HCT116 (cell line): ENCODE measurements around the gene NOC2L. TPM values are rescaled to one million over a fixed set of nuclear protein-coding genes. Genes with fewer than 3 reads are reported as not detected.

ENCODE experiments used
- ATAC-seq: fragments of 200-7000 bp; cut with Tn5 transposase; 2 replicates; pipeline ENCODE4 v1.9.1; 2020; ENCODE audit warnings: mild to moderate bottlenecking, moderate library complexity
- BruUV-seq: library from RNA; stranded (reverse); fragments of 400-500 nt; replicated peaks from 2 replicates; lab custom pipeline; 2021; lab: Mats Ljungman, UMichigan
- CTCF ChIA-PET: fragments of 300-600 bp; sonication (Branson Sonifier 250); formaldehyde crosslinking; loops from one replicate; lab custom pipeline; 2021; ENCODE audit warnings: antibody characterized with exemption; lab: Charles Lee
- POLR2A ChIA-PET: fragments of 300-600, 350-600 bp; sonication (Branson Sonifier 250); formaldehyde crosslinking; loops from one replicate; lab custom pipeline; 2021; ENCODE audit warnings: antibody characterized with exemption; lab: Charles Lee
- RAD21 ChIA-PET, 2 experiments: fragments of 300-600 bp; sonication (Branson Sonifier 250); formaldehyde crosslinking; loops; one replicate each; lab custom pipeline; 2023; ENCODE audit warnings: low total read pairs in 2 of 2; ENCODE audit not compliant: uncharacterized antibody in 2 of 2, unreplicated experiment in 2 of 2, low non-redundant PET in 1 of 2; lab: Charles Lee
- DNase-seq: peaks from one replicate; pipeline ENCODE4 v3.0.0-alpha.2; 2010; ENCODE audit warnings: low read depth, low spot score
- H2AFZ ChIP-seq: fragments of 200-600 bp; shearing (Covaris generic), sonication (generic); 2 replicates; pipeline ENCODE4 v1.6.1; 2017; ENCODE audit warnings: low read depth, mixed run types, mixed read lengths, antibody characterized with exemption, low read length; ENCODE audit not compliant: poor library complexity, severe bottlenecking
- H3K27ac ChIP-seq: 2 replicates; pipeline ENCODE4 v1.5.1; 2012; ENCODE audit warnings: low read depth, low read length
- H3K27me3 ChIP-seq: fragments of 200-600 bp; sonication (generic); 2 replicates; pipeline ENCODE4 v1.6.1; 2016; ENCODE audit warnings: mixed run types, low read length, mixed read lengths; ENCODE audit not compliant: insufficient read depth
- H3K36me3 ChIP-seq, 2 experiments: fragments of 200-500 bp in 1 of 2; fragments of 200-600 bp in 1 of 2; sonication (Bioruptor generic) in 1 of 2; sonication (generic) in 1 of 2; 2 replicates each; pipeline versions ENCODE4 v1.5.1 to v1.6.1; 2014 to 2016; ENCODE audit warnings: low read length in 2 of 2, inconsistent platforms in 1 of 2, mixed read lengths in 1 of 2, mixed run types in 1 of 2; ENCODE audit not compliant: insufficient read depth in 2 of 2, control insufficient read depth in 1 of 2
- H3K4me1 ChIP-seq, 2 experiments: fragments of 200-600 bp in 1 of 2; sonication (generic) in 1 of 2; 2 replicates each; pipeline versions ENCODE4 v1.5.1 to v1.6.1; 2012 to 2017; ENCODE audit warnings: low read length in 2 of 2, inconsistent platforms in 1 of 2, mild to moderate bottlenecking in 1 of 2, mixed read lengths in 1 of 2, mixed run types in 1 of 2, moderate library complexity in 1 of 2; ENCODE audit not compliant: insufficient read depth in 2 of 2, control insufficient read depth in 1 of 2
- H3K4me2 ChIP-seq: fragments of 200-600 bp; sonication (generic); 2 replicates; pipeline ENCODE4 v1.6.1; 2017; ENCODE audit warnings: mixed run types, low read length, mixed read lengths
- H3K4me3 ChIP-seq, 2 experiments: fragments of 200-600 bp in 1 of 2; sonication (generic) in 1 of 2; replicated peaks in 1 of 2; 2 replicates each; pipeline ENCODE4 v1.5.1; 2011 to 2016; ENCODE audit warnings: low read length in 2 of 2, control low read depth in 1 of 2, low read depth in 1 of 2, mild to moderate bottlenecking in 1 of 2, mixed read lengths in 1 of 2, mixed run types in 1 of 2
- H3K79me2 ChIP-seq: fragments of 200-600 bp; sonication (generic); 2 replicates; pipeline ENCODE4 v1.6.1; 2017; ENCODE audit warnings: mild to moderate bottlenecking, mixed run types, low read length, moderate library complexity, mixed read lengths; ENCODE audit not compliant: insufficient read depth
- H3K9ac ChIP-seq: fragments of 200-600 bp; sonication (generic); 2 replicates; pipeline ENCODE4 v1.6.1; 2016; ENCODE audit warnings: low read length, mixed read lengths
- H3K9me2 ChIP-seq: fragments of 200-600 bp; sonication (generic), shearing (Covaris generic); 2 replicates; pipeline ENCODE4 v1.6.1; 2017; ENCODE audit warnings: mixed run types, mild to moderate bottlenecking, moderate library complexity; ENCODE audit not compliant: insufficient read depth
- H3K9me3 ChIP-seq, 2 experiments: fragments of 200-500 bp in 1 of 2; fragments of 200-600 bp in 1 of 2; sonication (Bioruptor generic) in 1 of 2; sonication (generic) in 1 of 2; 2 replicates each; pipeline ENCODE4 v1.6.1; 2014 to 2017; ENCODE audit warnings: low read length in 2 of 2, mixed read lengths in 2 of 2, inconsistent platforms in 1 of 2, low read depth in 1 of 2, mild to moderate bottlenecking in 1 of 2, mixed run types in 1 of 2, moderate library complexity in 1 of 2; ENCODE audit not compliant: control insufficient read depth in 1 of 2, insufficient read depth in 1 of 2
- H4K20me1 ChIP-seq: fragments of 200-600 bp; sonication (generic), shearing (Covaris generic); 2 replicates; pipeline ENCODE4 v1.6.1; 2017; ENCODE audit warnings: mixed run types, mild to moderate bottlenecking, moderate library complexity; ENCODE audit not compliant: insufficient read depth
- ATF3 ChIP-seq: IDR thresholded peaks from 2 replicates; pipeline ENCODE4 v1.6.1; 2012
- CBX3 ChIP-seq: IDR thresholded peaks from 2 replicates; pipeline ENCODE4 v1.6.1; 2012; ENCODE audit warnings: low read depth
- CTCF ChIP-seq, 3 experiments: fragments of 200-600 bp in 1 of 3; sonication (generic) in 1 of 3; IDR thresholded peaks in 2 of 3; conservative IDR thresholded peaks in 1 of 3; 2 replicates each; pipeline ENCODE4 v1.5.1; 2012 to 2017; ENCODE audit warnings: low read depth in 2 of 3, low read length in 2 of 3, antibody characterized with exemption in 1 of 3, borderline replicate concordance in 1 of 3, control low read depth in 1 of 3, mild to moderate bottlenecking in 1 of 3, mixed read lengths in 1 of 3, mixed run types in 1 of 3, moderate library complexity in 1 of 3; ENCODE audit not compliant: insufficient read depth in 1 of 3
- EGR1 ChIP-seq: IDR thresholded peaks from 2 replicates; pipeline ENCODE4 v1.6.1; 2012; ENCODE audit warnings: low read depth
- EZH2 ChIP-seq: fragments of 200-600 bp; sonication (generic); IDR thresholded peaks from 2 replicates; pipeline ENCODE4 v1.6.1; 2017; ENCODE audit warnings: antibody characterized with exemption, mixed run types
- FOSL1 ChIP-seq: IDR thresholded peaks from 2 replicates; pipeline ENCODE4 v1.6.1; 2012; ENCODE audit warnings: low read depth
- JUND ChIP-seq: IDR thresholded peaks from 2 replicates; pipeline ENCODE4 v1.6.1; 2012
- MAX ChIP-seq: IDR thresholded peaks from 2 replicates; pipeline ENCODE4 v1.6.1; 2012
- POLR2A ChIP-seq: IDR thresholded peaks from 2 replicates; pipeline ENCODE4 v1.7.0; 2011; ENCODE audit warnings: borderline replicate concordance; ENCODE audit not compliant: insufficient read depth, insufficient read length; ENCODE audit errors: extremely low read depth
- POLR2AphosphoS5 ChIP-seq: IDR thresholded peaks from 2 replicates; pipeline ENCODE4 v1.6.1; 2011; ENCODE audit warnings: mild to moderate bottlenecking, low read depth, low read length, moderate library complexity
- RAD21 ChIP-seq: IDR thresholded peaks from 2 replicates; pipeline ENCODE4 v1.6.1; 2012; ENCODE audit warnings: low read depth, mild to moderate bottlenecking
- SP1 ChIP-seq: IDR thresholded peaks from 2 replicates; pipeline ENCODE4 v1.6.1; 2012; ENCODE audit warnings: low read depth
- TCF7L2 ChIP-seq: IDR thresholded peaks from 2 replicates; pipeline ENCODE4 v1.7.0; 2011; ENCODE audit warnings: borderline replicate concordance, inconsistent platforms; ENCODE audit not compliant: insufficient read depth, insufficient read length; ENCODE audit errors: extremely low read depth
- YY1 ChIP-seq: IDR thresholded peaks from 2 replicates; pipeline ENCODE4 v1.6.1; 2011; ENCODE audit warnings: low read length, low read depth, moderate library complexity, mild to moderate bottlenecking; ENCODE audit not compliant: insufficient replicate concordance; ENCODE audit errors: extremely low read depth
- ZBTB33 ChIP-seq: IDR thresholded peaks from 2 replicates; pipeline ENCODE4 v1.6.1; 2011; ENCODE audit warnings: mild to moderate bottlenecking, low read length, moderate library complexity; ENCODE audit not compliant: insufficient replicate concordance; ENCODE audit errors: extremely low read depth
- intact Hi-C: fragments of 100-400 bp; cut with micrococcal nuclease; formaldehyde crosslinking; loops from 2 replicates; pipeline ENCODE4 v1.10.0; 2022
- total RNA-seq: library from RNA; stranded (reverse); gene quantifications from one replicate; pipeline ENCODE4 v1.2.1, GENCODE V29; 2021; ENCODE audit not compliant: unreplicated experiment

The NOC2L gene
- total RNA-seq, 1 experiment from 2014 or later = 260 TPM

- Histone ChIP-seq H3K36me3 (no peaks in the 10 kb centered on the region), H3K4me2 (no peak overlapping the region), H3K9me2 (no peaks in the 10 kb centered on the region), H3K9ac (no peak overlapping the region), H3K27ac (no peak overlapping the region), H2AFZ (no peak overlapping the region), H3K4me1 (peaks cover 0 to 13% of the 10 kb centered on the region in 2 experiments; a peak in 2 of 4 replicates), H3K4me3 (no peak overlapping the region), H3K27me3 (peaks cover 8% of the 10 kb centered on the region; the same call in 1 of the 2 replicates), H4K20me1 (no peaks in the 10 kb centered on the region), H3K79me2 (no peaks in the 10 kb centered on the region), H3K9me3 (no peaks in the 10 kb centered on the region)
- TF ChIP-seq RAD21 (no peak), POLR2A (no peak), MAX (no peak), SP1 (no peak), TCF7L2 (no peak), FOSL1 (no peak), ATF3 (no peak), POLR2AphosphoS5 (no peak), JUND (no peak), ZBTB33 (no peak), CBX3 (no peak), YY1 (no peak), EGR1 (no peak), EZH2 (no peak), CTCF (IDR thresholded peaks at IDR 0.05 in 2 of 3, conservative IDR thresholded peaks at IDR 0.05 in 1 of 3; ENCODE audit: borderline replicate concordance in 1 of 3, insufficient read depth in 1 of 3, low read depth in 2 of 3, low read length in 2 of 3) (no peak)
- intact Hi-C loops = no loop called here
- ChIA-PET POLR2A (no interaction called here), RAD21 (no interaction called here), CTCF (no interaction called here)
- DNase-seq (no peak), ATAC-seq (no peak)
- no TSS peak for BruUV-seq
Measured at GRCh38 chr1:932173-932510, 26.9 kb downstream of the NOC2L start.
